IgD-negative memory B cell (primary cell): Measurements from ENCODE around the gene WASF3. TPM values are rescaled to one million over a fixed set of nuclear protein-coding genes. Genes with fewer than 3 reads are reported as not detected.

Experiments
- H3K27ac Mint-ChIP-seq, 3 donors: one replicate each; pipeline ENCODE4 v1.8.0; 2020 to 2022; ENCODE audit warnings: mild to moderate bottlenecking in 3 of 3, mixed read lengths in 3 of 3, moderate library complexity in 1 of 3
- H3K27me3 Mint-ChIP-seq: one replicate; pipeline ENCODE4 v1.8.0; 2021; ENCODE audit warnings: mixed read lengths
- H3K36me3 Mint-ChIP-seq: one replicate; pipeline ENCODE4 v1.8.0; 2020; ENCODE audit warnings: mild to moderate bottlenecking, mixed read lengths
- H3K4me1 Mint-ChIP-seq, 3 donors: one replicate each; pipeline ENCODE4 v1.8.0; 2020 to 2022; ENCODE audit warnings: mixed read lengths in 3 of 3, mild to moderate bottlenecking in 1 of 3
- H3K4me3 Mint-ChIP-seq, 4 donors: one replicate each; pipeline ENCODE4 v1.8.0; 2020 to 2022; ENCODE audit warnings: mild to moderate bottlenecking in 4 of 4, mixed read lengths in 4 of 4, moderate library complexity in 3 of 4
- H3K9me3 Mint-ChIP-seq, 3 donors: one replicate each; pipeline ENCODE4 v1.8.0; 2020 to 2021; ENCODE audit warnings: mixed read lengths in 3 of 3, mild to moderate bottlenecking in 1 of 3
- polyA plus RNA-seq: library from polyadenylated mRNA; unstranded; fragments of 300-500 nt; fragmentation: Illumina TruSeq; gene quantifications from one replicate; pipeline ENCODE4 v1.2.3, GENCODE V29; 2021

WASF3 gene
- not detected for polyA plus RNA-seq

DNA sequence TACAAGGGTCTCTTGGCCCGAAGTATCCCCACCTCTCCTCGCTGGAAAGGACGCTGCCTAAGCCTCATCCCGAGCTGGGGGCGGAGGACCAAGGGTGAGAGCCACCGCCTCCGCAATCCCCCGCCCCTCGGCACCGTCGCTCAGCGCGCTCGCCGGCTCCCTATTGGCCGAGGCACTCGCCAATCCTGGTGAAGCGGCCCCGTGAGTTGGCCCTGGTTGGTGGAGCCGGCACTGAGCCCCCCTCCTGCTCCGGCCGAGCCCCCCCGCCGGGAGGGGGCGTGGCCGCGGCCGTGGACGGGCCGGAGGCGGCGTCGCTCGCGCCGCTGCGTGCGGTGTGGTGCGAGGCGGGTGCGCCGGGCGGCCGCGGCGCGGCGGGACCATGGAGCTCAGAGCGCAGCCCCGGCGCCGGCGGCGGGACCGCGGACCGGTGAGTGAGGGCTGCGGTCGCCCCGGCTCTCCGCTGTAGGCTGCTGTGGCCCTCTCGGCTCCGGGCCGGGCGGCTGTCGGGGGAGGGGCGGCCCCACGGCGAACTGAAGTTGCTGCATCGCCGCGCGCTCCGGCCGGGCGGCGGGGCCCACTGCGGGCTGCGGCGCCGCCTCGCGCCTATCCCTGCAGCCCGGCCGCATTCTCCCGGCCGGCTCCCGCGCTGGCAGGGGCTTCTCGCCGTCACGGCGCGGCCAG is at the start of gene WASF3:
TSS of gene WASF3 (plus strand) at position 291 of the 681 bp plus-strand sequence. CDS start 84,588 bp downstream, outside the sequence.
- peak within 1 kb of the TSS; percentile 64 to 86 (median 77) for H3K4me3 Mint-ChIP-seq
- no peak within 1 kb of the TSS for H3K27ac Mint-ChIP-seq
- H3K36me3 Mint-ChIP-seq: no peaks in the 10 kb centered on the region
- H3K4me1 Mint-ChIP-seq: peaks cover 3 to 11% (median 7%) of the 10 kb centered on the region in 3 donors
- H3K27me3 Mint-ChIP-seq: peaks cover 24% of the 10 kb centered on the region
- peaks cover 0 to 4% (median 0%) of the 10 kb centered on the region in 3 donors for H3K9me3 Mint-ChIP-seq

- Mint-ChIP-seq H3K9me3 (peaks cover 0 to 14% (median 3%) of the 10 kb centered on the region in 3 donors), H3K27me3 (no peaks in the 10 kb centered on the region), H3K36me3 (peaks cover 2% of the 10 kb centered on the region), H3K27ac (no peak overlapping the region), H3K4me3 (no peak overlapping the region), H3K4me1 (peaks cover 0 to 1% (median 0%) of the 10 kb centered on the region in 3 donors)
These were observed 48.6 kb upstream of the WASF3 start for GRCh38 chr13:26508885-26509284.

GRCh38 chr13:26509491-26509890 is 48.0 kb upstream of the WASF3 start:
- Mint-ChIP-seq H3K9me3 (peaks cover 0 to 14% (median 3%) of the 10 kb centered on the region in 3 donors), H3K4me1 (no peaks in the 10 kb centered on the region), H3K4me3 (no peak overlapping the region), H3K36me3 (peaks cover 2% of the 10 kb centered on the region), H3K27ac (no peak overlapping the region), H3K27me3 (no peaks in the 10 kb centered on the region)

- peaks cover 5% of the 10 kb centered on the region for H3K27me3 Mint-ChIP-seq
- no peak overlapping the region for H3K27ac Mint-ChIP-seq
- H3K4me1 Mint-ChIP-seq: no peaks in the 10 kb centered on the region
- peaks cover 0 to 8% (median 3%) of the 10 kb centered on the region in 3 donors for H3K9me3 Mint-ChIP-seq
- H3K36me3 Mint-ChIP-seq: peaks cover 2% of the 10 kb centered on the region
- H3K4me3 Mint-ChIP-seq: no peak overlapping the region
These were observed 43.6 kb upstream of the WASF3 start for GRCh38 chr13:26513931-26514330.

GRCh38 chr13:26515721-26516120 is 41.8 kb upstream of the WASF3 start:
- Mint-ChIP-seq H3K36me3 (peaks cover 2% of the 10 kb centered on the region), H3K27ac (no peak overlapping the region), H3K27me3 (peaks cover 7% of the 10 kb centered on the region), H3K4me3 (no peak overlapping the region), H3K9me3 (peaks cover 0 to 3% (median 2%) of the 10 kb centered on the region in 3 donors), H3K4me1 (no peaks in the 10 kb centered on the region)

GRCh38 chr13:26517936-26518335 is 39.5 kb upstream of the WASF3 start:
- Mint-ChIP-seq H3K4me1 (no peaks in the 10 kb centered on the region), H3K27me3 (peaks cover 7% of the 10 kb centered on the region), H3K27ac (no peak overlapping the region), H3K36me3 (no peaks in the 10 kb centered on the region), H3K9me3 (peaks cover 0 to 2% (median 0%) of the 10 kb centered on the region in 3 donors), H3K4me3 (no peak overlapping the region)

DNA sequence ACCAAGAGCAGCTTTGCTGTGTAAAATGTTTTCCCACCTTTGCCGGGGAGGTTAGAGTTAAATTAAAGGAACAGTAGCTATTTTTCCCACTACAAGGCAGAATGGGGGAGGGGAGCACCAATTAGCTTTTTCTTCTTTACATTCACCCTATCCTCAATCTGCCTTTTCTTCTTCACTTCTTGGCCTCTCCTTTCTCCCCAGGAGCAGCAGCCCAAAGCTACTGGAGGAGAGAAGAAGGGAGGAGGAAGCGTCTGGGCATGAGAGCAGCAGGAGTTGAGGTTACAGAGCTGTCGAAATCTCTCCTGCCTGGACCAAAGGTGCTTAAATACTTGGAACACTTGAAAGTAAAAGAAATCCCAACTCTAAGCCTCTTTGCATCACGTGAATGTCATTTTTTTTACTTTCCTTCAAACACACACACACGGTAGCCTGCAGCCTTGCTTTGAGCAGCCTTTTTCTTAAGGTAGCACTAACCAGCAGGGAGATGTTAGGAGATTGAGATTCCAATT is 39.0 kb upstream of the WASF3 start:
- Mint-ChIP-seq H3K27me3 (peaks cover 7% of the 10 kb centered on the region), H3K4me3 (no peak overlapping the region), H3K27ac (no peak overlapping the region)

GRCh38 chr13:26522571-26522970 is 34.9 kb upstream of the WASF3 start:
- Mint-ChIP-seq H3K4me3 (no peak overlapping the region), H3K27me3 (peaks cover 6% of the 10 kb centered on the region), H3K9me3 (no peaks in the 10 kb centered on the region), H3K4me1 (no peaks in the 10 kb centered on the region), H3K27ac (no peak overlapping the region), H3K36me3 (no peaks in the 10 kb centered on the region)

More for the DNA sequence above, 39.0 kb upstream of the WASF3 start:
- no peaks in the 10 kb centered on the region for H3K4me1 Mint-ChIP-seq
- H3K36me3 Mint-ChIP-seq: no peaks in the 10 kb centered on the region
- H3K9me3 Mint-ChIP-seq: no peaks in the 10 kb centered on the region

- Mint-ChIP-seq H3K4me3 (no peak overlapping the region), H3K36me3 (no peaks in the 10 kb centered on the region), H3K4me1 (no peaks in the 10 kb centered on the region), H3K9me3 (no peaks in the 10 kb centered on the region), H3K27me3 (peaks cover 6% of the 10 kb centered on the region), H3K27ac (no peak overlapping the region)
These were observed 34.5 kb upstream of the WASF3 start for GRCh38 chr13:26523007-26523406.

DNA sequence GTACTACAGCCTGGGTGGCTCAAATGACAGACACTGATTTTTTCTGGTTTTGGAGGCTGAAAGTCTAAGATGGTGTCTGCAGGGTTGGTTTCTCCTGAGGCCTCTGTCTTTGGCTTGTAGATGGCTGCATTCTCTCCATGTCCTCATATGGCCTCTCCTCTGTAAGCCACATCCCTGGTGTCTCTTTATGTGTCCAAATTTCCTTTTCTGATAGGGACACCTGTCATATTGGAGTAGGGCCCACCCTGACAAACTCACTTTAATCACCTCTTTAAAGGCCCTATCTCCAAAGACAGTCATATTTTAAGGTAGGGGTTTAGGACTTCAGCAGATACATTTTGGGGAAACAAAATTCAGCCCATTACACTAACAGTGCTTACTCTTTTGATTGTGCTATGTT is 32.0 kb upstream of the WASF3 start:
- Mint-ChIP-seq H3K9me3 (no peaks in the 10 kb centered on the region), H3K36me3 (no peaks in the 10 kb centered on the region), H3K4me3 (no peak overlapping the region), H3K27ac (no peak overlapping the region), H3K4me1 (no peaks in the 10 kb centered on the region), H3K27me3 (no peaks in the 10 kb centered on the region)

- no peaks in the 10 kb centered on the region for H3K9me3 Mint-ChIP-seq
- H3K27me3 Mint-ChIP-seq: peaks cover under 1% of the 10 kb centered on the region
- no peaks in the 10 kb centered on the region for H3K36me3 Mint-ChIP-seq
- no peaks in the 10 kb centered on the region for H3K4me1 Mint-ChIP-seq
- no peak overlapping the region for H3K27ac Mint-ChIP-seq
- no peak overlapping the region for H3K4me3 Mint-ChIP-seq
These were observed 30.7 kb upstream of the WASF3 start for GRCh38 chr13:26526702-26527216.

GRCh38 chr13:26528527-26528926 is 29.0 kb upstream of the WASF3 start:
- Mint-ChIP-seq H3K36me3 (no peaks in the 10 kb centered on the region), H3K27me3 (peaks cover 8% of the 10 kb centered on the region), H3K9me3 (peaks cover 0 to 3% (median 0%) of the 10 kb centered on the region in 3 donors), H3K4me1 (no peaks in the 10 kb centered on the region), H3K27ac (no peak overlapping the region), H3K4me3 (no peak overlapping the region)

- Mint-ChIP-seq H3K27ac (no peak overlapping the region), H3K9me3 (peaks cover 0 to 3% (median 0%) of the 10 kb centered on the region in 3 donors), H3K27me3 (peaks cover 14% of the 10 kb centered on the region), H3K36me3 (no peaks in the 10 kb centered on the region), H3K4me3 (no peak overlapping the region), H3K4me1 (no peaks in the 10 kb centered on the region)
These were observed 28.0 kb upstream of the WASF3 start for GRCh38 chr13:26529441-26529840.

GRCh38 chr13:26531742-26532141 is 25.7 kb upstream of the WASF3 start:
- Mint-ChIP-seq H3K9me3 (peaks cover 0 to 3% (median 0%) of the 10 kb centered on the region in 3 donors), H3K27me3 (peaks cover 15% of the 10 kb centered on the region), H3K36me3 (no peaks in the 10 kb centered on the region), H3K27ac (no peak overlapping the region), H3K4me3 (no peak overlapping the region), H3K4me1 (no peaks in the 10 kb centered on the region)

GRCh38 chr13:26534036-26534726 is 23.3 kb upstream of the WASF3 start:
- Mint-ChIP-seq H3K4me1 (no peaks in the 10 kb centered on the region), H3K27ac (no peak overlapping the region), H3K27me3 (peaks cover 17% of the 10 kb centered on the region), H3K4me3 (no peak overlapping the region), H3K9me3 (peaks cover 0 to 5% (median 0%) of the 10 kb centered on the region in 3 donors), H3K36me3 (no peaks in the 10 kb centered on the region)
